Prostate gland (tissue), 2 donors: ENCODE measurements around the gene TBC1D9B. TPM values are rescaled to one million over a fixed set of nuclear protein-coding genes. Genes with fewer than 3 reads are reported as not detected.

Experiments
- DNase-seq: peaks from one replicate; pipeline ENCODE4 v3.0.0-alpha.2; 2019; ENCODE audit warnings: low spot score
- H3K27ac ChIP-seq, 2 donors: fragments of 200-600 bp; sonication (generic); 2 replicates each; pipeline ENCODE4 v1.5.1; 2017 to 2019
- H3K27me3 ChIP-seq: fragments of 200-600 bp; sonication (generic); replicated peaks from 2 replicates; pipeline ENCODE4 v1.5.1; 2019; ENCODE audit not compliant: insufficient read depth
- H3K36me3 ChIP-seq, 2 donors: fragments of 200-600 bp; sonication (generic); 1 replicate in 1 of 2; 2 replicates in 1 of 2; pipeline versions ENCODE4 v1.5.1 to v1.8.1; 2017 to 2019
- H3K4me1 ChIP-seq: fragments of 200-600 bp; sonication (generic); replicated peaks from 2 replicates; pipeline ENCODE4 v1.5.1; 2019
- H3K4me3 ChIP-seq, 2 donors: fragments of 200-600 bp; sonication (generic); 2 replicates each; pipeline ENCODE4 v1.5.1; 2017 to 2019
- H3K9me3 ChIP-seq: fragments of 200-600 bp; sonication (generic); 2 replicates; pipeline ENCODE4 v1.5.1; 2017
- POLR2A ChIP-seq: fragments of 450-650 bp; IDR thresholded peaks from one replicate; pipeline ENCODE4 v1.6.1; 2016; ENCODE audit warnings: antibody characterized with exemption, mild to moderate bottlenecking
- POLR2AphosphoS5 ChIP-seq: sonication (generic); formaldehyde crosslinking; IDR thresholded peaks from one replicate; pipeline ENCODE4 v1.6.1; 2017; ENCODE audit warnings: antibody characterized with exemption
- whole genome bisulfite sequencing: methylation state at CpG from one replicate; pipeline ENCODE4 v1.1.5; 2018; 5-methylcytosine and 5-hydroxymethylcytosine counted together
- intact Hi-C: fragments of 100-400 bp; cut with DNase I; formaldehyde crosslinking; loops from one replicate; pipeline ENCODE4 v1.14.2; 2022
- total RNA-seq, 2 donors: library from RNA; depleted of rRNA; stranded (reverse); fragments of >200 nt; gene quantifications; one replicate each; pipeline ENCODE4 v1.1.0, GENCODE V29; 2016
- TF ChIP-seq, protein P1 (sequence below), 4 experiments: fragments of 200-600 bp in 2 of 4; fragments of 450-650 bp in 2 of 4; sonication (generic) in 2 of 4; IDR thresholded peaks; 1 replicate in 3 of 4; 2 replicates in 1 of 4; pipeline ENCODE4 v1.5.1; 2016 to 2019; ENCODE audit warnings: antibody characterized with exemption in 4 of 4, mild to moderate bottlenecking in 2 of 4, moderate library complexity in 2 of 4

The TBC1D9B gene
- total RNA-seq, 2 donors from 2014 or later: 64.1 to 163 TPM

- 82% methylated on average over 13 of the region's 13 CpGs for WGBS
- Histone ChIP-seq H3K27me3 (no peaks in the 10 kb centered on the region), H3K9me3 (no peaks in the 10 kb centered on the region), H3K27ac (no peak overlapping the region), H3K36me3 (peaks cover 0 to 5% of the 10 kb centered on the region in 2 donors), H3K4me3 (no peak overlapping the region), H3K4me1 (no peaks in the 10 kb centered on the region)
- no peak for TF ChIP-seq POLR2A
- TF ChIP-seq, protein P1, sequence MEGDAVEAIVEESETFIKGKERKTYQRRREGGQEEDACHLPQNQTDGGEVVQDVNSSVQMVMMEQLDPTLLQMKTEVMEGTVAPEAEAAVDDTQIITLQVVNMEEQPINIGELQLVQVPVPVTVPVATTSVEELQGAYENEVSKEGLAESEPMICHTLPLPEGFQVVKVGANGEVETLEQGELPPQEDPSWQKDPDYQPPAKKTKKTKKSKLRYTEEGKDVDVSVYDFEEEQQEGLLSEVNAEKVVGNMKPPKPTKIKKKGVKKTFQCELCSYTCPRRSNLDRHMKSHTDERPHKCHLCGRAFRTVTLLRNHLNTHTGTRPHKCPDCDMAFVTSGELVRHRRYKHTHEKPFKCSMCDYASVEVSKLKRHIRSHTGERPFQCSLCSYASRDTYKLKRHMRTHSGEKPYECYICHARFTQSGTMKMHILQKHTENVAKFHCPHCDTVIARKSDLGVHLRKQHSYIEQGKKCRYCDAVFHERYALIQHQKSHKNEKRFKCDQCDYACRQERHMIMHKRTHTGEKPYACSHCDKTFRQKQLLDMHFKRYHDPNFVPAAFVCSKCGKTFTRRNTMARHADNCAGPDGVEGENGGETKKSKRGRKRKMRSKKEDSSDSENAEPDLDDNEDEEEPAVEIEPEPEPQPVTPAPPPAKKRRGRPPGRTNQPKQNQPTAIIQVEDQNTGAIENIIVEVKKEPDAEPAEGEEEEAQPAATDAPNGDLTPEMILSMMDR (IDR thresholded peaks at IDR 0.05): no peak
- TF ChIP-seq POLR2AphosphoS5: no peak
- intact Hi-C loops: no loop called here
- DNase-seq: no peak
These were observed 7.0 kb downstream of the TBC1D9B start for GRCh38 chr5:179900711-179901110.

DNA sequence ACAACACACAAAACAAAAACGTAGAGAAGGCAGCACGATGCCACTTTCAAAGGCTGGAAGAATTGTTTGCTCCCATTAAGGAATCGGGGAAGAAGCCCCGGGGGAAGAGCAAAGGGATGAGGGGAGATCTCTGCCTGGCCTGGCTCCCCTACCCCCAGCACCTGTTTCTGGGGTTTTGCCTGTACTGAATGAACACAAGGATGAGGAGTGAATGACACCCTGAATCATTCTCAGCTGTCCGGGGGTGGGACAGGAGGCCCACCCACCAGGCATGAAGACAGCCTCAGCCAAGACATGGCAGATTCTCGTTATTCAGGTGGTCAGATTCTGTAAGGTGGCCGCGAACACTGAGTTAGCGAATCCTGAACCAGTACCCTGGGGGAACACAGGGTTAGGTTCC, 7.5 kb downstream of the TBC1D9B start:
- H3K9me3 ChIP-seq: no peaks in the 10 kb centered on the region
- WGBS: 81% methylated on average over 9 of the region's 9 CpGs
- no peaks in the 10 kb centered on the region for H3K27me3 ChIP-seq
- intact Hi-C loops: no loop called here
- no peaks in the 10 kb centered on the region for H3K4me1 ChIP-seq
- no peak overlapping the region for H3K4me3 ChIP-seq
- H3K27ac ChIP-seq: no peak overlapping the region
- DNase-seq: no peak
- H3K36me3 ChIP-seq: peaks cover 0 to 5% of the 10 kb centered on the region in 2 donors
- TF ChIP-seq POLR2A: no peak

GRCh38 chr5:179895861-179896260, 11.8 kb downstream of the TBC1D9B start:
- WGBS: 38% methylated on average over 6 of the region's 6 CpGs
- H3K36me3 ChIP-seq: peaks cover 15 to 27% of the 10 kb centered on the region in 2 donors
- no peaks in the 10 kb centered on the region for H3K27me3 ChIP-seq
- H3K4me1 ChIP-seq: no peaks in the 10 kb centered on the region
- H3K9me3 ChIP-seq: no peaks in the 10 kb centered on the region
- H3K4me3 ChIP-seq: no peak overlapping the region
- TF ChIP-seq POLR2AphosphoS5: no peak
- TF ChIP-seq POLR2A: no peak
- TF ChIP-seq, protein P1 (IDR thresholded peaks at IDR 0.05): no peak
- DNase-seq: no peak
- intact Hi-C loops: no loop called here
- H3K27ac ChIP-seq: no peak overlapping the region

- WGBS: 89% methylated on average over 26 of the region's 26 CpGs
- intact Hi-C loops: no loop called here
- no peaks in the 10 kb centered on the region for H3K27me3 ChIP-seq
- no peaks in the 10 kb centered on the region for H3K9me3 ChIP-seq
- no peak overlapping the region for H3K27ac ChIP-seq
- no peak for DNase-seq
- peaks cover 15 to 28% of the 10 kb centered on the region in 2 donors for H3K36me3 ChIP-seq
- H3K4me1 ChIP-seq: no peaks in the 10 kb centered on the region
- TF ChIP-seq POLR2A (no peak), POLR2AphosphoS5 (no peak)
- TF ChIP-seq, protein P1 (IDR thresholded peaks at IDR 0.05): no peak
- no peak overlapping the region for H3K4me3 ChIP-seq
These were observed 13.5 kb downstream of the TBC1D9B start for GRCh38 chr5:179893958-179894895.

DNA sequence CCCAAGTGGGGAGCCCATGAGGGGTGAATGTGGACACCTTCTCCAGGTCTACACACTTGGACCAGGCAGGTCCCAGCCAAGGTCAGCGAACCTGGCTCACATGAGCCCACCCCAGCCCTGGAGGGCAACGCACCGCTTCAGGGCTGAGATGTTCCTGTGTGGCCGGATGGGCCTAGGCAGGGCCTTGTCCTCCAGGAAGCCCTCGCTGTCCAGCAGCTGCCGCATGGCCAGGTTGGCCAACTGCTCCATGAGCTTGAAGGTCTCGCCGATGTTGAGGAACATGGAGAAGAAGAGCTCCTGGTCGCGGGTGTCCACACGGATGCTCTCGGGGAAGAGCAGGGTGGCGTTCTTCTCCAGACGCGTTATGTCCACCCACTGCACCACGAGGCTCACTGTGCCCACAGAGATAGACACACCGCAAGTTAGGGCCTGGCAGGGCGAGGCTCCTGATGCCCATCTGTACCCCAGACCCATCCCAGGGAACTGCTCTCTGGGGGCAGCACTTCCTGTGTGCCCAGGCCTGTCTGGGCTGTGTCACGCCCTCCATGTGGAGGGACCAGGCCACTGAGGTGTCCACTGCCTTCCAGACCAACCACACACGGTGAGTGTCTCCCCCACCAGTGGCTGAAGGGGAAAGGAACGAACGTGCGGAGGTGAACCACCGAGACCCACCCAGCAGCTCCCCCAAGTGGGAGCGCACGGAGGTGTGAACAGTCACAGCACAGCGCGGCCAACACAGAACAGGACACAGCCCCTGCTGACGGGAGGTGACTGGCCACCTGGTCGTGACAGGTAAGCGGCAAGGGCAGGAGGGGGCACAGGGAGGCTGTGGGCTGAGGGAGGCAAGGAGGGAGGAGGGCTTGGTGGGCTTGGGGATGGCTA, 14.4 kb downstream of the TBC1D9B start:
- WGBS: 94% methylated on average over 31 of the region's 31 CpGs
- no peak for DNase-seq
- Histone ChIP-seq H3K9me3 (no peaks in the 10 kb centered on the region), H3K4me1 (no peaks in the 10 kb centered on the region), H3K4me3 (no peak overlapping the region), H3K36me3 (peaks cover 15 to 31% of the 10 kb centered on the region in 2 donors), H3K27me3 (no peaks in the 10 kb centered on the region), H3K27ac (no peak overlapping the region)
- intact Hi-C loops: no loop called here
- TF ChIP-seq, protein P1 (IDR thresholded peaks at IDR 0.05): no peak
- TF ChIP-seq POLR2AphosphoS5: no peak
- TF ChIP-seq POLR2A: no peak
